HG02610 (cell line): ENCODE data around the gene ECE1.

Experiments used
- ATAC-seq: cut with Tn5 transposase; IDR thresholded peaks from one replicate; pipeline ENCODE4 v1.9.1; 2021; ENCODE audit warnings: mild to moderate bottlenecking, moderate library complexity; ENCODE audit not compliant: unreplicated experiment

The ECE1 gene

DNA sequence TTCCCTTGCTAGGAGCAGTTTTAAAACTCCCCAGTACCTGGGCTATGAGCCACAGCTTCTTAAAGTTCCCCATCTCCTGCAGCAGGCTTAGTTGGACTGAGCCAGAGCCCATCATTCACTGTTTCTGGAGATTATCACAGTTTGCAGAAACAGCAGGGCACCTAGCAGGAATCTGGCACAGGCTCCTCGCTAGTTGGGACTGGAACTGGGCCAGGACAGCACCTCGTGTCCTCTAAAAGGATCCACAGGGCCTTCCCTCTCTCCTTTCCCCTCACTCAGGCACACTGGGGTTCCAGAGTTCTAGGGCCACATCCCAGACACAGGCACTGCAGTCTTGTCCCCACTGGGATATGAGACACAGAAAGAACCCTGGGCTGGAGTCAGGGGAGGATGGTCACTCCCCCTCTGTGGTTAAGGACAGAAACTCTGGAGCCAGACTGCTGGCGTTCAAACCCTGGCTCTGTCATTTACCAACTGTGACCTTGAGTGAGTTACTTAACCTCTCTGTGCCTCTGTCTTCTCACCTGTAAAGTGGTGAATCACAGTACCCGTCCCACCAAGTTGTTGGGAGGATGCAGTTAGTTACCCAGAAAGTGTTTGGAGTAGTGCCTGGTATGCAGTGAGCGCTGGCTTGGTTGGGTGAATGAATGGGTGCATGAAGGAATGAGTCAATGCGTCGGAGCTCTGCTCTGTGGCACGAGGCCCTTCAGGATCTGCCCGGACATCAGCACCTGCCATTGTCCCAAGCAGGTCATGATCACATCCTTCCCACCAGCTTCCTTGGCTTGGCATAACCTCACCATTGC, 18.8 kb upstream of the ECE1 start:
- no peak for ATAC-seq

DNA sequence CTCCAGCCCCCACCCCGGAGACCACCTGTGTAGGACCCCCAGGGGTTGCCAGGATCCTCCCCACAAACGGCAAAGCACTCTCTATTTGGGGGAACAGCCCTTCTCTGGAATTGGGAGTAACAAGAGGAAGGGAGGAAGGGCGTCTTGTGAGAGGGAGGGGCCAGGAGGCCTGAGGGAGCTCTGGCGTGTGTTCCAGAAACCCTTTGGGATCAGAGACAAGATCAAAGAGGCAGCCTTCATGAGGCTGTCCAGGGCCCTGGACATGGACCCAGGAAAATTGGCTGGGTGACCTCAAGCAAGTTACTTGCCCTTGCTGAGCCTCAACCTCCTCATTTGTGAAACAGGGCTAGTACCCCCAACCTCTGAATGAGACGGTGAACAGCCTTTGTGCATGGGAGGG, 18.1 kb upstream of the ECE1 start:
- no peak for ATAC-seq

DNA sequence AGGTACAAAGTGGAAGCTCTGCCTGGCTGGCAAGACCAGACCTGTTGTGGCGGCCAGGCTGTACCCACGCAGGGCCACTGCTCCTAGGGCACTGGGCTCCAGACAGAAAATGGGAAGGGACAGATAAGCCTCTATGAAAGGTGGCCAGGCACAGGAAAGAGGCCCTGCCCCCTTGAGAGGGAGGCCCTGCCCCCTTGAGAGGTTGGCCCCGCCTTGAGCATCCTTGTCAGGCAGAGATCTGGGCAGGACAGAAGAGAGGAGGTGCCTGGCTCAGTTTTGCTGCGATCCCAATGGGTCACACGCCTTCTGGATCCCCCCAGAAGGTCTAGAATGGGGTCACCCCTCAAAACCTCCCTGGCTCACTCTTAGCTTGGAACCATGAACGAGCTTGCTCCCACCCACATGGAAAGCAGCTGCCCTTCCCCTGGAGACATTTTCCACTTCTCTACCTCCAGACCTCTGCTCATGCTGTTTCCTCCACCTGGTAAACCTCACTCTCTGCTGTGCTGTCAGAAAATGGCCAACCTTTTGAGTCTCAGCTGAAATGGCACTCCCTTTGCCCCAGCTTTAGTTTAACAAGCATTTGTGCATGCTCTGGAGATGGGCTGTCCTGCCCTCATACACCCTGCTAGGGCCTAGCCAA, 17.5 kb upstream of the ECE1 start:
- ATAC-seq = no peak

DNA sequence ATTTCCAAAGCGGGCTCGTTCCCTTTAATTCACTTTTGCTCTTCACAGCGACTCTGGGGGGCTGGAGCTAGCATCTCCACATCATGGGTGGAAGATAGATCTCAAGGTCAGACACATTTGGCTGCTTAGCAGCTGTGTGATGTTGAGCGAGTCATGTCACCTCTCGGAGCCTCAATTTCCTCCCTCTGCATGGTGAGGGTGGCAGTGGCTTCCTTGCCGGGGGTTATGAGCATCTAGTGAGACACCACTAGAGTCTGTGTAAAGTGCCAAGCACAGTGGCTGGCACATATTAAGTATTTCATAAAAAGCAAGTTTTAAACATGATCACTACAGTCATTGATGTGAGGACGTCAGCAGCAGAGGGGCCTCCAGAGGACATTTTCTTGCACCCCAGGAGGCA, 16.9 kb upstream of the ECE1 start:
- no peak for ATAC-seq

DNA sequence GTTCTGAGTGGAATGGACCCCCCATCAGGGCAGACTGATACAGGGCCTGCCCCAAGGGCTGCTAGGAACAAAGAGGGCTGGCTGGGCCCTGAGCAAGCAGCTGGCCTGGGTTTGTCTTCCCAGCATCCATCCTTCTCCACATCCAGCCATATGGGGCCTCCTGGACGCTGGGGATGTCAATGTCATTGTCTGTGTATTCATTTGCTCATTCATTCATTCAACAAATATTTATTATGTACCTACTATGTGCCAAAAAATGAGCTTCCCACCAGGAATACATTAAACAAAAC, 15.6 kb upstream of the ECE1 start:
- ATAC-seq = no peak

DNA sequence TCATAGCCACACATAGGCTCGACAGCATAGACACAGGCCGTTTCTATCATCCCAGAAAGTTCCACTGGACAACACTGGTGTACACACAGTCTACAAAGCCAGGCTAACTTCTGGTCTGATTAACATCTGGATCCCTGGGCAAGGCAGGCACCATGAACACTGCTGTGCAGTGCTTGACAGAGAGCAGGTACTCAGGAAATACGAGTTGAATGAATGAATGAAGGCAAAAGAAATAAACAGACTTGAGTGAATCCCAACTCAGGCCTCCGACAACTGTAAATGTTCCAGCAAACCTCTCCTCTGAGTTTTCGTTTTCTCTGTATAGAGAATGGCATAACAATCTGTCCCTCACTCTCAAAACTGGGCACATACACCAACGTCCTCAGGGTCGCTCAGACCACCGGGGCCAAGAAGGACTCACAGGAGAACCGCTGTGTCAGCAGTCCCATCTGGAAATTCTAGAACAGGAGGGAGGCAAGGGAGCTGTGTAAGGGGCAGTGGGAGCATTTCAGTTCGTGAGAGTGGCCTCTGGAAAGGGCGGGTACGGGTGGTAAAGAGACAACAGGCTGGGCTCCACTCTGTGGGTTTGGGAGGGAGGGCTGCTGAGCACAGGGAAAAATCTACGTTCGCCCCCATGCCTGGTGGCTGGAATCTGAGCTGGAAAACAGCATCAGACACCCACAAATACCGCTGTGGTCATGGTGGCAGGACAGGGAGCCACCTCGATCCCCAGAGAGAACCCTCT, 15.1 kb upstream of the ECE1 start:
- no peak for ATAC-seq

DNA sequence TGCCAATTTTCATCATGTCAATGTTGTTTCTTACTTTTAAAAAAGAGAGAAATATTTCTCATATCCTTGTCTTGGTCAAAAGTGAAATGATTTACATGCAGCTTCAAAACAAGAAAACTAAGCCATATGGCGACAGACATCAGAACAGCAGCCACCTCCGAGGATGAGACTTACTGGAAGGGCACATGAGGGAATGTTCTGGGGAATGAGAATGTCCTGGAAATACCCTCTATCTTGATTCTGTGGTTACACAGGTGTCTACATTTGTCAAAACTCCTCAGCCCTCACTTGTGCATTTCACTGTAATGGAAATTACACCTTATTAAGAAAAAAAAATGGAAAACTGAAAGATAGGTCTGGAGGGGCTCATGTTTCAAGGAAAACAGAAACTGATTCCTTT, 14.2 kb upstream of the ECE1 start:
- no peak for ATAC-seq

DNA sequence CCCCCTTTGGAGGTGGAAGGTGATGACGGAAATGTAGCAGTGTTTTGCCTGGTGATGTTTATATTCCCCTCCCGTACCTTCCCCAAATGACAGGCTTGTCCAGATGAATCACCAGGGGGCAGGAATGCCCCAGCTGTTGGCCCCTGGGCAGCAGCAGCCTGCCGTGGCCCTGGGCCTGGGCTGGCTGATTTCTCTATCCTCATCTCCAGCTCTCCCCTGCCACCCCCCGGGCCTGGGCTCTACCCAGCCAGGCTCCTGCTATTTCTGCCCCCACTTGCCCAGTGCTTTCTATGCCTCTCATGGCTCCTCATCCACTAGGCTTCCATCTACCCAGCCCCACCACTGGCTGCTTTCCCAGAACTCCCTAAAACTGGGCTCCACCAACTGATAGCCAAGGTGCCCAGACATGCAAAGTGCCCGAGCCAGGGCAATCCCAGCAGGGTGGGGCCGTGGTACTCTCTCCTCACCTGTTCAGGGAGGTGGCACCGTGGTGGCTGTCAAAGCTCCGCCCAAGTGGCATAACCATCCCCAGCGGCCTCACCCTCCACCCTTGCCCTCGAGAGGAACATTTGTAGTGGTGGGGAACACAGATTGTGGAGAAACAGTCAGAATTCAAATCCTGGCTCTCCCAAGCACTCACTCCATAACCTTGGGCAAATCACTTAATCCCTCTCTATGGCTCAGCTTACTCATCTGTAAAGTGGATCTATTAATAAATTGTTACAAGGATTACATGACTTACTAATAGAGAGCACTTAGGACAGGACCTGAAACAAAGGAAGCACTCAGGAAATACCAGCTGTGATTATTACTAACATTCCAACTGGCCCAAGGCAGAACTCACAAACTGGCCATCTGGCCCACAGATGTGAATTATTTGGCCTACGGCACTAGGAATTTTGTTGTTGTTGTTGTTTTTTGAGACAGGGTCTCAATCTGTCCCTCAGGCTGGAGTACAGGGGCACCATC, 12.8 kb upstream of the ECE1 start:
- ATAC-seq = no peak

DNA sequence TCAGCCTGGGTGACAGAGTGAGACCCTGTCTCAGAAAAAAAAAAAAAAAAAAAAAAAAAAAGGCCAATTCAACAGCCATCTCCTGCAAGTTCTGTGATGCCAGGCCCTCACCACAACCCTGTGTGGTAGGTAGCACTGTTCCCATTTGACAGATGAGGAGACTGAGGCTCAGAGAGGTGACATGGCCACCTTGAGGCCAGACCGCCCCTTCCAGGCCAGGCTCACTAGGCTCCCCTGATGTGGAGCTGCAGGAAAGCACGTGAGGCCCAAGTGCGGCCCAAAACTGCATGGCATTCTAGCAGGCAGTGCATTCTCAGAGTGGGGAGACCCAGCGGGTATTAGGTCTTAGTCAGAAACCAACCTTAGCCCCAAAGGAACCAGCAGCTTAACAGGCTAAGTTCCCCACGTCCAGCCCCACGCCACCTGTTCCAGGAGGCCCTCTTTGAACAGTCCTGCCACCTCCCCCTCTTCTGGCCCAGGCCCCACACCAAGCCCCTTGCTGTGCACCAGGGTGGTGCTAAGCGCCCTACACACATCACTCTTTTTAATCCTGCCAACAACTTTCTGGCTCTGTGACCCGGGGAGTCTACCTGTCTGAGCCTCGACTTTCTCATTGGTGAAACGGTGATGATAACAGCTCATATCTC, 11.7 kb upstream of the ECE1 start:
- no peak for ATAC-seq

DNA sequence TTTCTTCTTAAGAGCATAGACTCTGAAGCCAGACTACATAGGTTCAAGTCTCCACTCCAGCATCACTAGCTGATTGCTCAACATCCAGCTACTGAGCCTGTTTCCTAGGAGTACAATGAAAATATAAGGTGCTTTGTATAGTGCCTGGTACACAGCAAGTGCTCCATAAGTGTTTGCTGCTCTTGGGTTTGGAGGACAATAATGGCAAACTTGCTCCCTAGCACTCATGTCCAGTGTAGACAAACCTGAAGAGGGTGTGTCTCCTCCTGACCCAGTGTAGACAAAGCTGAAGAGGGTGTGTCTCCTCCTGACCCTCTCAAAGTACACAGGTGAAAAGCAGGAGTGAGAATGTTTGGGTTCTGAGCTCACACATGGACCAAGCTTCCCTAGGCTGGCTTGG, 10.5 kb upstream of the ECE1 start:
- no peak for ATAC-seq

DNA sequence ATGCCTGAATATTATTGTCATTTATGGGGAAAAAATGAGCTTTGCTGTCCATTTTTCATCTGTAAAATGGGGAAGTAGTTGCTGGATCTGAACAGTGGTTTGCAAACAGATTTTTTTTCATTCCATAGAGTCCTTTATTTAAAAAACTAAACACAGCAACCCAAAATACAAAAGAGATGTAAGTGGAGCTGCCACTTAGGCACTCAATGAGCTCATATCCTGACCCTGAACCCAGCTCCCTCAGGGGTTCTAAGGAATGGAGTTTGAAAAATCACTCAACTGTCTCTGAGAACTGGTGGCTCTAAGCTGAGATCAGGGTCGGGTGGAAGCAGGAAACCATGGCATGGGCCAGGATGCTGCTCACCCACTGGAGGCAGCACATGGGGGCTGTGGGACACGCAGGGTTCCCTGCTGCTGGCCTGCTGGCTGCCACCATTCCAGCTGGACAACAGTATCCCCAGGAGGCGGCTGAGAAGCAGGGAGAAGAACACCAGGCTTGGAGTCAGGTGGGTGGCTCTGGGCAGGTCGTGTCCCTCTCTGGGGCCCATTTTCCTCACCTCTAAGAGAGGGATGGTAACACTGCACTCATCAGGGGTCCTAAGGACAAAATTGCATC, 9.6 kb upstream of the ECE1 start:
- no peak for ATAC-seq

DNA sequence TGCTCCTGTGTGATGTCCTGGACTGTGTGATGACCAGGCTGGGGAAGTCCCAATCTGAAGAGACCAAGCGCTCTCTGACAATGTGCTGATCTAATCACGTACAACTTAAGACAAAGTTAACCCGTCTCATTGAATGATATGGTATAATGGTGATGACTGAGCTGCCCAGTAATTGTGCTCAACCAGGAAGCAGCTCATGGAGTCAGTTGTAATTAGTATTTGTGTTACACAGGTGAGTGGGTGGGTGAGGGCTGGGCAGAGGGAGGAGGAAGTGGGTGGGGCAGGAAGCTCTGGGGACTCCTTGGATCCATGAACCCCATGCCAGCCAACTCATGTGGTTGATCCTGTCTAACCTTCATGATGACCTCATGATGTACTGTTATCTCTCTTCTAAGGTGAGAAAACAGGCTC, 8.7 kb upstream of the ECE1 start:
- no peak for ATAC-seq

DNA sequence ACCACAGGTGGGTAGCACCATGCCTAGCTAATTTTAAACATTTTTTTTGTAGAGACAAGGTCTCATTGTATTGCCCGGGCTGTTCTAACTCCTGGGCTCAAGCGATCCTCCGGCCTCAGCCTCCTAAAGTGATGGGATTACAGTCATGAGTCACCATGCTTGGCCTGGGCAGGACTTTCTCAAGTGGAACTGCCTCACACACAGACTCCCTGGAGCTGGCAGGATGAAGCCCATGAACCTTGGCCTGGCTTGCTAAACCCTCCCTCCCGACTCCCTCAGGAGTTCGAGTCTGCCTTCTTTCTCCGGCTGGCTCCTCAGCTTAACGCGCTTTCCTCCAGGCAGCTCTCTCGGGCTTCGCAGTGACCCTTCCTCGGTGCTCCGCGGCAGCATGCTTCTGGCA, 7.7 kb upstream of the ECE1 start:
- ATAC-seq = no peak

DNA sequence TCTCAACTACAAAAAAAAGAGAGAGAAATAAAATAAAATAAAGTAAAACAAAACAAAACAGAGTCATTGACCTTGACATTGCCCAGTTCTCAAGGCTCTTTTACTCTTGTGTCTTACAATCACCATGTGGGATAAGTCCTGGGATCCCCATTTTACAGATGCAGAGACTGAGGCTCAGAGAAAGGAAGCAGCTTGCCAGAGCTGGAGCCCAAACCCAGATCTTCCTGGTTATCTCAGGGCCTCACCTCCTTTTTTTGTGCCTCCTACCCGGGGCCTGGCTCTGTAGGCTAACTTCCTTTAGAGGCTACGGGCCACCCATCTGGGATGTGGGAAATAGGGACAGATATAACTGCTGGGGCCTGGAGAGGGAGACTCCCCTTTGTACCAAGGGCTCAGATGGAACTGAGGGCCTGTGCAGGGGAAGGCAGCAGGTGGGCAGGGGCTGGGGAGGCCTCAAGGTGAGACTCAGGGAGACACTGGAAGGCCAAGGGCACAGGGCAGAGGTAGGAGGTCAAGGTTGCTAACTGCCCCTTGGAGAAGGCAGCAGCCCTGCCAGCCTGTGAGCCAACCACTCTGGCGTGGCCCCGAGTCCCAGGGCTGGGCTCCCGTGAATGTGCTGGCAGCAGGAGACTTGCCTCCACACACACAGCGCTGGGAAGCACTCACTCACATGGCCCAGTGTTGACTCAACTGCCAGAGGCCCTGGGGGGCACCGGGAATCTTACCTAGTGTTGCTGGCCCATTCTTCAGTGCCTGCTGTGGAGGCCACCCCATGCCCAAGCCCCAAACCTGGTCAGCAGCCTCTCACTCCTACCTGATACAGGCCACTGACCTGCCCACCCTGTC, 6.5 kb upstream of the ECE1 start:
- no peak for ATAC-seq

DNA sequence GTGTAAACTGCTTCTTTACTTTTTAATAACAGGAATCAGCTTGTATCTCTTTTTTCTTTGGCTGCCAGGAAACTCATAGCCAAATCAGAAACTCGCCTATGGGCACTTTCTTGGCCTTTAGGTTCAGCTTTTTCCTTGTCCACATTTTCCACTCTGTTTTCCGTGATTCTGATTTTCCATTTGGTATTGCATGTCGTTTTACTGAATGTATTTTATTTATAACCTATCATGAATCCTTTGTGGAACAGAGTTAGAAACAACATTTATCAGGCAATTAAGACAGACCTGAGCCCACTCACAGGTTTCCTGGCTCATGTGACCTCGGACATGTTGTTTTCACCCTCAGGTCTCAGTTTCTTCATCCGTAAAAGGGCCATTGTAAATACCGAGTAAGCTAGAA, 5.3 kb upstream of the ECE1 start:
- ATAC-seq = no peak

DNA sequence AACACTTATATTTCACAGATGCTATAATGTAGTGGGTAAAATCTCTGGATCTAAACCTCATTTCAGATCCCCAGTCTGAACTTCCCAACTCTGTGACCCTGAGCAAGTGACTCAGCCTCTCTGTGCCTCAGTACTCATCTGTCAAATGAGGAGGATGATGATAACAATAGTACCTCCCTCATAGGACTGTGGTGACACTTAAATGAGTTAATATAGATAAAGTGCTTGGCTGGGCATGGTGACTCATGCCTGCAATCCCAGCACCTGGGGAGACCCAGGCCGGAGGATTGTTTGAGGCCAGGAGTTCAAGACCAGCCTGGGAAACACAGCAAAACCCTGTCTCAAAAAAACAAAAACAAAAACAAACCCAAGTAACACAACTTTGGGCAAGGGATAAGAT, 4.7 kb upstream of the ECE1 start:
- peak; percentile 24 for ATAC-seq

DNA sequence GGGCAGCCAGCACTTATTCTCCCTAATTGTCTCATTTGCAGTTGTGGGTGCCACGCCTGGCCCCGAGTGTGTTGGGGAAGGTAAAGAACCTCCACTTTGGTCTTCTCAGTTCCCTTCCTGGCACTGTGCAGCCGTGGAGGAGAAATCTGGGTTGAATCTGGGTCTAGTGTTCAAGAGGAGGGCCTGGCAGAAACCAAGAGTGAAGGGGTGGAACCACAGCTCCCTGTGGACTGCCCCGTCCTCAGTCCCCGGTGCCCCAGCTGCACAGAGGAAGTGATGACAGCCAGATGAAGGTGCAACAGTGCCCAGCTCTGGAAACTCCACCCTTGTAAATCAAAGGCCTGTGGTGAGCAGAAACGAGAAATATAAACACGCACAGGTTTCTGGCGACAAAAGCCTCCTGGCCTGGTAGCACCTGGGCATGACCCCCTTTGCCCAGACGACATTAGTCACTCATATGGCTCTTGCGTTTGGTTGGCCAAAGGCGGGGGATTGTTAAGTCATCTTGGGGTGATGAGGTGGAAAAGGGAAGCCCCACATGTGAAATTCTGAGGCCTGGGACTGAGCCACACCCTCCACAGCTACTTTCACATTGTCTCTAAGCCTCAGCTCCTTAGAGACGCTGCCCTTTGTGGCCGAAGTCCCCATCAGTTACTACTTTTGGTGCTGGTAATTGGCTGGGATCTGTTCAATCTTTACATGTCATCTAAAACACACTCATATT, 4.2 kb upstream of the ECE1 start:
- ATAC-seq = peak; percentile 37

DNA sequence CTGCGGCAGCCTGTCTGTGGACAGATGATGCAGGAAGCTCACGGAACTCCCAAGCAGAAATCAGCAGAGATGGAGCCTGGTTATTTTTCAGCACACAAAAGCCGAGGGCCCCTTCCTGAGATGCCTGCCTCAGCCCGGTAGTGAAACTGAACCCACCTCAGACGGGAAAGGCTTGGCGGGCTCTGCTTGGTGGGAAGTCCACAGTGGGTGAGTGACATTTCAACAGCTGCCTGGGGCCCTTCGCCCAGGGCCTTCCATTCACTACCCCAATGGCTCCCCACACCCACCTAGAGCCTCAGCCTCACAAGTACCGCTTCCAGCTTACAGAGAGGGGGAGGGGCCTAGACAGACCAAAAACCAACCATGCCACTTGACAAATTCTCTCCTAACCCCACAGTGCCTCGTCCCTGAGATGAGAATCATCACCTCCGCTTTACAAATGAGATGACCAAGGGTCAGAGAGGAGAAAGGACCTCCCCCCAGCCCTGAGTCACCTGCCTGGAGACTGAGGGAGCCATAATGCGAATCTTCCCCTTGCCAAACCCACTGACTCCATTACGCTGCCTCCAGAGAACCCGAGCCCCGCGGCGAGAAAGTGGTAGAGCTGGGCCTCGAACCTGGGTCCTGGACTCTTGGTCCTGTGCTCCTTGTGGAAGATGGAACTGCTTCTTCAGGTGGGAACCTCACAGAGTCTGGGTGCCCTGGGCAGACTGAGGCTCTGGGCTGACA, 3.4 kb upstream of the ECE1 start:
- peak; percentile 29 for ATAC-seq
